ENCODE measurements around the gene GHDC.
"Not testable (repeated sequence)": the region's sequence is repeated elsewhere in the genome, so short reads cannot be mapped to it uniquely, and the experiment has no call there.

Gene GHDC, protein sequence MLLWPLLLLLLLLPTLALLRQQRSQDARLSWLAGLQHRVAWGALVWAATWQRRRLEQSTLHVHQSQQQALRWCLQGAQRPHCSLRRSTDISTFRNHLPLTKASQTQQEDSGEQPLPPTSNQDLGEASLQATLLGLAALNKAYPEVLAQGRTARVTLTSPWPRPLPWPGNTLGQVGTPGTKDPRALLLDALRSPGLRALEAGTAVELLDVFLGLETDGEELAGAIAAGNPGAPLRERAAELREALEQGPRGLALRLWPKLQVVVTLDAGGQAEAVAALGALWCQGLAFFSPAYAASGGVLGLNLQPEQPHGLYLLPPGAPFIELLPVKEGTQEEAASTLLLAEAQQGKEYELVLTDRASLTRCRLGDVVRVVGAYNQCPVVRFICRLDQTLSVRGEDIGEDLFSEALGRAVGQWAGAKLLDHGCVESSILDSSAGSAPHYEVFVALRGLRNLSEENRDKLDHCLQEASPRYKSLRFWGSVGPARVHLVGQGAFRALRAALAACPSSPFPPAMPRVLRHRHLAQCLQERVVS

DNA sequence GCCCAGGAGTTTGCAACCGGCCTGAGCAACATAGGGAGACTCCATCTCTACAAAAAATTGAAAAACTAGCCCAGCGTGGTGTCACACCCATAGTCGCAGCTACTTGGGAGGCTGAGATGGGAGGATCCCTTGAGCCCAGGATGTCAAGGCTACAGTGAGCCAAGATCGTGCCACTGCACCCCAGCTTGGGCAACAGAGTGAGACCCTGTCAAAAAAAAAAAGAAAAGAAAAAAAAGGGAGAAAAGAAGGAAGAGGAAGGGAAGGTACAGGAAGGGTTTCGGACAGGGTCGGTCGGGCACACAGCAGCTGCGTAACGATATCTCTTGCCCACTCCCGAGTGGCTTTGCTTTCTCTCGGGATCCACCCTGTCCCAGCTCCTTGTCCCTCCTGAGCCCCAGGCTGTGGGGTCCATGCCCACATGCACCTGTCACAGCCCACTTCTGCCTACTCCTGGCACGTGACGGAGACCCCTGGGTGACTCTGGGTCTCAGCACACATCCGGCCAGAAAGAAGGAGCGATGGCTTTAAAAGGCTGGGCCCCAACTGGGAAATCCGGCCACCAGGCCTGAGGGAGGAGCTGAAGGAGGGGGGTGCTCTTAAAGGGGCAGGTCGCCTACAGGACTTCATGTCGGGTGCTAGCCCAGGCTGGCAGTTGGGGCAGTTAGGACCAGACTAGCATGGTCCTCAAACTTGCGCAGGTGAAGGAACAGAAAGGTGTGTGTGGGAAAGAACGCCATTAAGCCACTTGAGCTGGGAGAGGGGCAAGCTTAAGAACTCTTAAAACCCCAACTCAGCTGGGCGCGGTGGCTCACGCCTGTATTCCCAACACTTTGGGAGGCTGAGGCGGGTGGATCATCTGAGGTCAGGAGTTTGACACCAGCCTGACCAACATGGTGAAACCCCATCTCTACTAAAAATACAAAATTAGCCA is at the start of gene GHDC:
GHDC (minus strand) TSS at position 526 of the 931 bp plus-strand sequence. CDS start 913 bp downstream, outside the sequence.
- peak; percentile 79 for DNase-seq

DNA sequence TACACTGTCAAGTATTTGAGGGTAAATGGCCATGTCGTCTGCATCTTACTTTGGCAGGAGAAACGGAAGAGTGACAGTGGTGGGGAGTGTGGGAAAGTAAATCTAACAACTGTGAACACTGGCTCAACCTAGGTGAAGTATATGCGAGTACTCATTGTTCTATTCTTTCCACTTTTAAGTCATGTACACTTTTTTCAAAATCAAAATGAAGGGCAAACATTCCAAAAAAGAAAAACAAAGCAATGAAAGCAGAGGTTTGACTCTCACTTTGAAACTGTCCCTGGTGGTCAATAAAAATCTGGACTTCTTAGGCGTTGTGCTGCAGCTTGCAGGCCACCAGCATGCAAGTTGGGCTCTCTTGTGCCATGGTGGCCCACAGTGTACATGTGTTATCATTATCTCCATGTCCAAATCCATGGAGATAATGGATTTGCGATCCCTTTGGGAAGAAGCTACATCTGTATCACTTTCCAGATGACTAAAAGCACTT is 49.2 kb upstream of the GHDC start:
- DNase-seq: no peak

DNA sequence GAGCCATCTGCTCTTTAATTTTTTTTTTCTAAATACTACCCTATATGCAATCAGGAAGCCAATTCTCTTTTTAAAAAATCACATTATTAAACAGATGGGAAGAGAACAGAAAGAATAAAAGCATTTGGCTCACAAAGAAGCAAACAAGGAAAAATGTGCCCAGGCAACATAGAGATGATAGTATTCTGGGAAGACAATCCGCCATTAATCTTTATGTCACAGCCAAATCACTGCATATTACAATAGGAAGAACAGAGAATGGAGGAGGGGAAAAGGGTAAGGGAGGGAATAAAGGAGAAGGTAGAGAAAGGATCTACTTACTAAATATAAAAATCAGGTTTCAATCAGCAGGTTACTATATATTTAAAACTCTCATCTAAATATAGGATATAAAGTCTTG is 47.6 kb upstream of the GHDC start:
- no peak for DNase-seq

DNA sequence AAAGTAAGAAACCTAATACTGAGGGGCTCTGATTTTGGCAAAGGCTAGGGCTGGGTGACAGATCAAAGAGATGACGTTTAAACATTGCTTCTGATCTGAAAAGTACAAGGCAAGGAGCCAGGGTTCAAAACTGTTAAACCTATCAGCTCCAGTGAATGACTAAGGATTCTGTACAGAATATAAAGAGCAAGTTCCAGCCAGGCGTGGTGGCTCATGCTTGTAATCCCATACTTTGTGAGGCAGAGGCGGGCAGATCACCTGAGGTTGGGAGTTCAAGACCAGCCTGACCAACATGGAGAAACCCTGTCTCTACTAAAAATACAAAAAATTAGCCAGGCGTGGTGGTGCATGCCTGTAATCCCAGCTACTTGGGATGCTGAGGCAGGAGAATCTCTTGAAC is 46.6 kb upstream of the GHDC start:
- DNase-seq: not testable (repeated sequence)

DNA sequence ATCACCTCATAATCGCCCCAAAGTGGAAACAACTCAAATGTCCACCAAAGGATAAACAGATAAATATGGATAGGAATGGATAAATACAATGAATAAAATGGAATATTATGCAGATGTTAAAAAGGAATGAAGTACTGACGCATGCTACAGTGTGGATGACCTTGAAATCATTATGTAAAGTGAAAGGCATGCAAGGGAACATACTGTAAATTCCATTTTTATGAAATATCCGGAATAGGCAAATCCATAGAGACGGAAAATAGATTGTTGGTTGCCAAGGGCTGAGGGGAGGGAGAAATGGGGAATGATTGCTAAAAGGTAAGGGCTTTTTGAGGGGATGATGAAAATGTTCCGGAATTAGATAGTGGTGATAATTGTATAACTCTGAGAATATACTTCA is 45.9 kb upstream of the GHDC start:
- DNase-seq: no peak

DNA sequence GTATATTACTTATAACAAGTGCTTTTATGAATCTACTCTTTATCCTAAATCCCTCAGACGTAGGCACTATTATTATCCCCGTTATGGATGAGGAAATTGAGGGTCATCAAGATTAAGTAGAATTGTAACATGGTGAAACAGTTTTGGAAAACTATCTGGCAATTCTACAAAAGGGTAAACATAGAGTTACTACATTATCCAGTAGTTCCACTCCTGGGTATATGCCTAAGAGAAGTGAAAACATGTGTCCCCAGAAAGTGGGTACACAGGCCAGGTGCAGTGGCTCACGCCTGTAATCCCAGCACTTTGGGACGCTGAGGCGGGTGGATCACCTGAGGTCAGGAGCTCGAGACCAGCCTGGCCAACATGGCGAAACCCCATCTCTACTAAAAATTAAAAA is 45.3 kb upstream of the GHDC start:
- not testable (repeated sequence) for DNase-seq

DNA sequence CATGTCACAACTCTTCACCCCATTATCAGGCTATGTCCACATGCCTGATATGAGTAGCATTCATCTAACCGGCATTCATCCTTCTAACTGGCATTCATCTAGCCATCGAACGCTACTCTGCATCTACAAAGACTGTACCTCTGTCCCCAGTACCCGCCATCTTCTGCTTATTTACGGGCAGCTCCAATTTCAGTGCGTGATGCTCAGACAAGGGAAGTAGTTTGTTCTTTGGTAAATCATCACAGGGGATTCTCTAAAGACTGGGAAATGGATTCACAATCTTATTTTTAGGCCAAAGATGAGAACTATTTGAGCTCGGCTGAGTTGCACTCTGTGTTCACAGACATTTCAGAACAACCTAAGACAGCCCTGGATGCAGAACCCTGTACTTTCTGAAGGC is 42.5 kb upstream of the GHDC start:
- no peak for DNase-seq

DNA sequence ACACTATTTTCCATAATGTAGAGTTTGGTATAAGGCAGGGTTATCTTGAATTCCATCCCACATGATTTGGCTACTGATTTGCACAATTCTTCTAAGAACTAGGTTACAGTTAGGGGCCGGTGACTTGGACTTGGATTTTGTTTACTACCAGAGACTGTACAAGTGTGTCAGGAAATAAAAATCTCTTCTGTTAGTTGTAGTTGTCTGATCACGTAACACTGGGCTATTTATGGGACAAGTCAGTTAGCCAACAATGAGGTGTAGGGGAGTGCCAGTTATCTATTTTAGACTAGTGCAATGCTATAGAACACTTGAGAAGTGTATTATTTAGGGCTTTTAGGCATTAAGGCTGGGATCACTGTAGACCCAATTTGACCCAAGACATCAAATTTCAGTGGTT is 39.7 kb upstream of the GHDC start:
- DNase-seq: no peak

DNA sequence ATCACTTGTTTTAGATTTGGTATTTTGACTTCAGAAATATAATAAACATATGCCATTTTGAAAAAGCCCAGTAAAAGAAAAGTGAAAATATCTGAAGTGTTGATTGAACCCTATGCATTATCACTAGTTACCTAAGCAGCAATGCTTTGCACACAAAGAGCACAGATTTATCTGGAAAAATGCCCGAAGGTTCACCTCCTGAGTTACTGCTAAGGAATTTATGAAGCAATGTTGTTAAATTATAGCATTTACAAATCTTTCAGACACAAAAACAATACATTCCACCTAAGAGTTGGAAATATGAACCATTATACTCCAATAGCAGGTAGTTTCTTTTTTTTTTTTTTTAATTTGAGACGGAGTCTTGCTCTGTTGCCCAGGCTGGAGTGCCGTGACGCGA is 38.9 kb upstream of the GHDC start:
- DNase-seq: no peak

DNA sequence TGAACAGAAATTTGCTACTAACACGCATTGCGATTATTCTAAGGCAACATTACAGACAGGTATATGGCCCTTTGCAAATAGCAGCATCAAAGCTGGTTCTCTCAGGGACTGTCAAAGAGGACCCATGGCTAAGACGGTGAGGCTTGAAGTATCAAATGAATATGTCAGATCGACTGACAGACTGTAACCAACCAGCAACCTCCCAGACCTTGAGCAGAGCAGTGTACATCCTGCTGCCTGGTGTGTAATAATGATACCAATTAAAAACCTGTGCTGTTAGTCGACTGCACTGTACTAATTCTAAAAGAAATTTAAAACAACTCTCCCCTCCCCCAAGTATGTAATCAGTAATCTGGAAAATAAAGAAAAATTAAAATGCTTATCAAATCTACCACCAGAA is 35.9 kb upstream of the GHDC start:
- DNase-seq: no peak

DNA sequence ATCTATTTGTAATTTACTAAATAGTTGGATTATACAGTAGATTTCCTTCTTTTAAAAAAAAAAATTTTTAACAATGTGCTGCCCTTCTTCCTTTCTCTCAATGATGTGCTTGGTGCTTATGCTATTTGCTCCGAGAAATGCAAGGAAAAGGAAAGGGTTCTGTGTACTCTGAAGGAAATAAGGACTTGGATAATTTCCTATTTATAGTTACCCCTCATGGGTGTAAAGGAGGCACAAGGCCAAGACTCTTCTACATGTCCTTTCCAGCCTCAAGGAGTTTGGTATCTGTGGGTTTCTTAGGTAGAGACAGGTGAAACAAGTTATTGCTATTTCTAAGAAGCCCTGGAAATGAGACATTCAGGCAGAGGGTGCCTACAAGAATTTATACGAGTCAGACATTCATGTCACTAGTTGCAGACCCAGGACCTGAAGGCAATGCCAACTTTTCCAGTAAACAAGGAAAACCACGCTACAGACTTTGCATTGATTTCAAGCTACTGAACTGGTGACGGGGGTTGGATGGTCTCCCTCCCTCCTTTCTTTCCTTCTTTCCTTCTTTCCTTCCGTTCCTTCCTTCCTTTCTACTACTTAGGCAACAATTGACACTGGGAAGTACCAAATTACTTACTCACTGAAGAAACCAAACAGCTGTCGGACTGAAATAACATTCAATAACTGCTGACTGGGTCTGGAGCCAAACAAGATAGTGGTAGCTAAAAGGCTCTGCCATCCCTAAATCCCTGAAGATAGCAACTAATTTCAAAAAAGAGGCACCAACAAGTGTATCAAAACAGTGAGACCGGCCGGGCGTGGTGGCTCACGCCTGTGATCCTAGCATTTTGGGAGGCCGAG is 33.8 kb upstream of the GHDC start:
- no peak for DNase-seq

DNA sequence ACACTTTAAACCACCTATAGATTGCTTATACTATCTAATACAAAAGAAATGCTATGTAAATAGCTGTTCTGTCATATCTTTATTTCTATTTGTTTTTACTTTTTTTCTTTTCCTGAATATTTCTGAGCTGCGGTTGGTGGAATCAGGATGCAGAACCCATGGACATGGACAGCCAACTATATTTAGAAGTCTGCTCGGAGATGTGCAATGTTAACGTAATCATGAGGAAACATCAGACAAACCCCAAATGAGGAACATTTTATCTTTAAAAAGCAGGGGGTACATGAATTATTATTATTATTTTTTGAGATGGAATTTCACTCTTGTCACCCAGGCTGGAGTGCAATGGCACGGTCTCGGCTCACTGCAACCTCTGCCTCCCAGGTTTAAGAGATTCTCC is 31.4 kb upstream of the GHDC start:
- DNase-seq: no peak

DNA sequence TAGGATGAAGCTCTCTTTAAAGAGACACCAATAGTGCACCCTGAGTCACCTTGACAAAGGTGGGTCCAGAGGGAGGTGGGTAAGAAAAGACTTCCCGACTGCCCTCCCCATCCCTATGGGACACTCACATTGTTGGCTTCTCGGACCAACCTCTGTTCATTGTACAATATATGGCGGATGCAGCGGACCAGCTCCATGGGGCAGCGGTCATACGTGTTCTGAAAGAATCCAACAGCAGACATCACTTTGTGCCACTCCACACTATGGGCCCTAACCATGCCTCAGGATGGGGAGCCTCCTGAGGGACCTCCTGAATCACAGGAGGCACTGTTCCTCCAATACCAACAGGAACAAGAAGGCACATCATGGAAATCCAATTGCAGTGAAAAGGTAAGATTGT is 30.4 kb upstream of the GHDC start:
- no peak for DNase-seq

DNA sequence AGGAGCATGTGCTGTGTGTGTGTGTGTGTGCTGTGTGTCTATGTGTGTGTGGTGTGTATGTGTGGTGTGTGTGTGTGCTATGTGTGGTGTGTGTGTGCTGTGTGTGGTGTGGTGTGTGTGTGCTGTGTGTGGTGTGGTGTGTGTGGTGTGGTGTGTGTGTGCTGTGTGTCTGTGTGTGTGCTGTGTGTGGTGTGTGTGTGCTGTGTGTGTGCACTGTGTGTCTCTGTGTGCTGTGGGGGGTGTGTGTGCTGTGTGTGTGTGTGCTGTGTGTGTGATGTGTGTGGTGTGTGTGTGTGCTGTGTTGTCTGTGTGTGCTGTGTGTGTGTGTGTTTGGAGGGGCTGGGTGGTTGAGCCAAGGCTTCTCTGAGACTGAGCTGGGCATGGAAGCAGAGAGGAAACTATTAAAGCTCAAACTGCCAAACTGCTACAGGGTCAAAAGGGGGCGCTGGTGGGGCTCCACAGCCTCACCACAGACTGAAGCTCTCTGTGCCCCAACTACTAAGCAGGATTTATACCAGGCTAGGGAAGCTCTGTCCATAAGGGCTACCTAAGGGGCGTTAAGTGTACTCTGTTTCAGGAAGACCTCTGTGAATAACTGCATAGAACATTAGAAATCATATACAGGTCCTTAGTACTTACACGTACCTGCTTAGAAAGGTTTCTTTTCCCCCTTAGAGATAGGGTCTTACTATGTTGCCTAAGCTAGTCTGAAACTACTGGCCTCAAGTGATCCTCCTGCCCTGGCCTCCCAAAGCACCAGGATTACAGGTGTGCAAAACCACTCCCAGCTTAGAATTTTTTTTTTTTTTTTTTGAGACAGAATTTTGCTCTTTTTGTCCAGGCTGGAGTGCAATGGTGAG is 27.8 kb upstream of the GHDC start:
- DNase-seq: peak; percentile 54

DNA sequence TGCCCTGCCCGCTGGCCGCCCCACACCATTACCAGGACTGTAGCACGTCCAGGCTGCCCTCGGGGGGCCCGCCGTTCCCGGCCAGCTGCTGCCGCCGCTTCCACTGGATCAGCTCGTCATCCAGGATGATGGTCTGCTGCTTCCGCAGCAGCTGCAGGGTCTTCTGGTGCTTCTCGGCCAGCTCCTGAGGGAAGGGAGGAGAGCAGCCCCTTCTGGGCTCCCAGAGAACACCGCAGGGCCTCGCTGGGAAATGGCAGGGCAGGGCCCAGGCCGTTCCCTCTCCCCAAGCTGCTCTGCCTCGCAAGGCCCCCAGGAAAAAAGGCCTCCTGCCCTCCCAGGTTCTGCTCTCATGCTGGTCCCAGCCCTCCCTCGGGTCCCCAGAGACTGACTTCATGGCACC is 25.0 kb upstream of the GHDC start:
- DNase-seq: not testable (repeated sequence)

DNA sequence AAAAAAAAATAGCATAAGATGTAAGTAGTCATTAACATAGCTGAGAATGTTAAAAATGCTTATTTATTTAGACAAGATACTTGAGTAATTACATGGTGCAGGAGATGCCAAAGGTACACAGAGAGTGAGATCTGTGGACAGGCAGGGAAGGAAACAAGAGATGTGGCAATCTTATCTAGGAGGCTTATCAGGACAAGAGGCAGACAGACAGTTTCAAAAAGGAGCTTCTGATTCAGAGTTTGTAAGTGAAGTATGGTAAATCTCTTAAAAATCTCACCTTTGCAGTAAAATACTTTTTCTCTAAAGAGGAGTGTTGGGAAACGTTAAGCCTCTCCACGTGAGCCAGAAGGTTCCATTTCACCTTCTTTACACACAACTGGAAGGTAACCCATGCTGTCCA is 19.9 kb upstream of the GHDC start:
- DNase-seq: no peak

DNA sequence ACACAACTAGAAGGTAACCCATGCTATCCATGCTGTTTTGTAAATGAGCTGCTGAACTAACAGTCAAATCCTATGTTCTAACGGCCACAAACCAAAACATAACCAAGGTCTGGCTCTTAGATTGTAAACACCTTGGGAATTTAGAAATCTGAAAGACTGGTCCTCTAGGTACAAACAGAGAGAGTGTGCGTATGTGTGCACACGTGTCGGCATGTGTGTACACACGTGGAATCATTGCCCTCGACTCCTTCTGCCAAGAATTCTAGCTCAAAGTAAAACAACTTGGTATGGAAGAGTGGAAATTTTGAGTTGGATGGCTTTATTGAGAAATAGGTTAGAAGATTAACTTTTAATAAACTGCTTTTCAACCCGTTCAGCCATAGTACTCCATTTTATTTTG is 18.1 kb upstream of the GHDC start:
- no peak for DNase-seq

DNA sequence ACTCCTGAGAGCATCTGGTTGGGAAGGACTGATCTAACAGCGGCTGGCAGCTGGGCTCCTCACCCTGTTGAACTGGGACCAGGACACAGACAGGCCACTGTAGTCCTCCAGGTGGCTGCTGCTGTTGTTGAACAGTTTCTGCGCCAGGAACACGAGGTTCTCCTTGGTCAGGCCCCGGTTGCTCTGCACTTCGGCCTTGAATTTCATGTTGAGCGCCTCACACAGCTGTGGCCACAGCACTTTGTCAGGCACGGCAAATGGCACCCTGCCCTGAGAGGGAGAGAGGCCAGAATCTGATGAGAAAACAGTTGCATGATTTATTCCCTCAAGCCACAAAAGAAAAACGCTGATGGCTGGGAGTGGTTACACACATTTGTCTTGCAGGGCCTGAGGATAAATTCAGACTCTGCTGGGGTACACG is 17.6 kb upstream of the GHDC start:
- not testable (repeated sequence) for DNase-seq

DNA sequence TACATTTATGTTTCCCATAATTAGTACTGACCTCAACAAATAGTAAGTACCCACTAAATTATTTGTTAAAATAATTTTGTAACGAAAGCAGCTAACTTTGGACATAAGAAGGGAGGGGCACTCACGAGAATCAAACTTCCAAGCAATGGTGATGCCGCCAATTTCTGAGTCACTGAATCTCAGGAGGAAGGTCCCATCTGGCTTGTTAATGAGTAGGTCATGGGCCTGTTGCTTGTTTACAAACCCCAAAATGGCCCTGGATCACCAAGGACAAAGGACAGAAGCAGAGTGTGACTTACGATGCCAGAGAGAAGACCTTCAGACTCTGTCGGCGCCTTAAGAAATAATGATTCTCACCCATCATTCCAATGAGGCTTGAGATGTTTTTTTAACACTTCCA is 15.8 kb upstream of the GHDC start:
- DNase-seq: no peak

DNA sequence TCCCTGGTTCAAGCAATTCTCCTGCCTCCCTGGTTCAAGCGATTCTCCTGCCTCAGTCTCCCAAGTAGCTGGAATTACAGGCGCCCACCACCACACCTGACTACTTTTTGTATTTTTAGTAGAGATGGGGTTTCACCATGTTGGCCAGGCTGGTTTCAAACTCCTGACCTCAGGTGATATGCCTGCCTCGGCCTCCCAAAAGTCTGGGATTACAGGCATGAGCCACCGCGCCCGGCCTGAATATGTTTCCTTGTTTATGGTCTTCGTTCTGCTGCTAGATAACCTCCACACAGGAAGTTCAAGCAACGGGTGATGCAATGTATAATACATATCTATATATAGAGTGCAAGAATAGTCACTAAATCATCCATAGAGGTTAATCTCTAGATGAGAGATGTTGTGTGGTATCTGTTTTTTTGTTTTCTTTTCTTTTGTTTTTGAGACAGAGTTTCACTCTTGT is 11.9 kb upstream of the GHDC start:
- not testable (repeated sequence) for DNase-seq

DNA sequence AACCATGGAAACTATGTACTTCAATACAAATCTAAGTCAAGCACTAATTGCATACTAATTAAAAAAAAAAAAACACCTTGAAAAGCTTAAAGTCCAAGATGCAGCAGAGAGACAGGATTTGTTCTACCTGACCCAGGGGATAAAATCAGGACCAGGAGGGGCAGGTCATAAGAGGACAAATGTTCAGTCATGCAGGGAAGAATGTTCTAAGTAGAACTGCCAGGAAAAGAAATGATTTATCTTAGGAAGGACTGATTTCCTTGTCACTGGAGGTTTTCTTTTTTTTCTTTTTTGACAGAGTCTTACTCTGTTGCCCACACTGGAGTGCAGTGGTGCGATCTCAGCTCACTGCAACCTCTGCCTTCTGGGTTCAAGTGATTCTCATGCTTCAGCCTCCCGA is 9.1 kb upstream of the GHDC start:
- DNase-seq: no peak

Measured in CD4-positive, alpha-beta T cell treated with Interleukin-4 for 4 hours (primary cell).